GM12873 (cell line): ENCODE measurements around the gene ACAN.

Experiments used
- TF ChIP-seq, protein P1 (sequence below): IDR thresholded peaks from 2 replicates; pipeline ENCODE4 v1.5.1; 2012; ENCODE audit warnings: low read depth, mild to moderate bottlenecking, moderate library complexity, low read length, control low read depth; ENCODE audit not compliant: insufficient read depth; ENCODE audit errors: missing control alignments

ACAN gene

DNA sequence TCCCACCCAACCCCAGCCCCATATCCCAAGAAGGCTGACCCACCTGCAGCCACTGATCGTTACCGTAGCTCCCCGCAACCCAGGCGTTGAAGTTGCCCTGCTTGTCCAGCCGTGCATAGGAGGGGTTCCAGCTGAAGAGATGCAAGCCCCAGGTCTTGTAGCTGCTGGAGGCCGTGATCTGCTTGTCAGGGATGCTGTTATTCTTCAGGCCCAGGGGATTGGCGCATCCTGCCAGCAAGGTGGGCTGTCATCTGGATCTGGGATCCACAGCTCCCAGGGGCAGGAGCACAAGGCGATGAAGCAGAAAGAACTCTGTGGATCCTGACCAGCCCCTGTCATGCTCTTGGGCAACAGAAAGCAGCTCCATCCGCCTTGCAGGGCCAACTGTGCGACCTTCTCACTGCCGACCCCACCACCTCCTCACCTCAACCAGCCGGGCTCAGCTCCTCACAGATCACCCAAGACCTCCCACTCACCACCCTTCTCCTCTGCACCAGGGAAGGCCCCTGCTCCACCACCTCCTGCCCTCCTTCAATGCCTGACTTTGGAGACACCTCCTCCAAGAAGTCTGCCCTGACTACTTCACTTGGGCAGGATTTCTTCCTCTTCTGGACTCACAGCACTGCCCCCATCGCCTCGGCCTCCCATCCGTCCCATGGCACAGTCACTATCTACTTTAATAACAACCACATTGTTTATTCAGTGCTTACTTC lies 98.4 kb downstream of the ACAN start:
- TF ChIP-seq, protein P1, sequence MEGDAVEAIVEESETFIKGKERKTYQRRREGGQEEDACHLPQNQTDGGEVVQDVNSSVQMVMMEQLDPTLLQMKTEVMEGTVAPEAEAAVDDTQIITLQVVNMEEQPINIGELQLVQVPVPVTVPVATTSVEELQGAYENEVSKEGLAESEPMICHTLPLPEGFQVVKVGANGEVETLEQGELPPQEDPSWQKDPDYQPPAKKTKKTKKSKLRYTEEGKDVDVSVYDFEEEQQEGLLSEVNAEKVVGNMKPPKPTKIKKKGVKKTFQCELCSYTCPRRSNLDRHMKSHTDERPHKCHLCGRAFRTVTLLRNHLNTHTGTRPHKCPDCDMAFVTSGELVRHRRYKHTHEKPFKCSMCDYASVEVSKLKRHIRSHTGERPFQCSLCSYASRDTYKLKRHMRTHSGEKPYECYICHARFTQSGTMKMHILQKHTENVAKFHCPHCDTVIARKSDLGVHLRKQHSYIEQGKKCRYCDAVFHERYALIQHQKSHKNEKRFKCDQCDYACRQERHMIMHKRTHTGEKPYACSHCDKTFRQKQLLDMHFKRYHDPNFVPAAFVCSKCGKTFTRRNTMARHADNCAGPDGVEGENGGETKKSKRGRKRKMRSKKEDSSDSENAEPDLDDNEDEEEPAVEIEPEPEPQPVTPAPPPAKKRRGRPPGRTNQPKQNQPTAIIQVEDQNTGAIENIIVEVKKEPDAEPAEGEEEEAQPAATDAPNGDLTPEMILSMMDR = no peak

DNA sequence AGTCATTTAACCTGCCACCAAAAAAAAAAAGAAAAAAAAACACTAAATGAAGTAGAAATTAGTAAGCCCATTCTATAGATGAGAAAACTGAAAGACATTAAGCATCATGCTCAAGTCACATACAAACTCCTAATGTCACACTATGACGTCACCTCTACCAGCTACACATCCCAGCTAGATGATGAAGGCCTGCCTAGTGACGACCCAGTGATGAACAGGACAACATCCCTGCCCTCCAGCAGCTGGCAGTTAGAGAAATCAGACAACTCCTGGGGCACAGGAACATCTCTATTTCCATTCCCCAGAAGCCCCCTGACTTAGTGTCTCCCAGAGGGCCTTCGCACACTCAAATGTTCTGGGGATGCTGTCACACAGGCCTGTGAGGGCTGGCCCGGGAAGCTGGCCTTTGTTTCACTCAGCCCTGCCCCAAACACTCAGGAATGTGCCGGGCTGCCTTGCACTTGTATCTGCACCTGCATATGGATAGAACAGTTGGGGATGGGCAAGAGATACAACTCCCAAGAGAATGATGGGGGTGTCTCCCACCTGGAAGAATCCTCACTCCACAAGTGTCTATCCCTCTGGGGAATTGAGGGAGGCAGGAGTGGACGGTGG lies 99.1 kb downstream of the ACAN start:
- TF ChIP-seq, protein P1 = no peak

DNA sequence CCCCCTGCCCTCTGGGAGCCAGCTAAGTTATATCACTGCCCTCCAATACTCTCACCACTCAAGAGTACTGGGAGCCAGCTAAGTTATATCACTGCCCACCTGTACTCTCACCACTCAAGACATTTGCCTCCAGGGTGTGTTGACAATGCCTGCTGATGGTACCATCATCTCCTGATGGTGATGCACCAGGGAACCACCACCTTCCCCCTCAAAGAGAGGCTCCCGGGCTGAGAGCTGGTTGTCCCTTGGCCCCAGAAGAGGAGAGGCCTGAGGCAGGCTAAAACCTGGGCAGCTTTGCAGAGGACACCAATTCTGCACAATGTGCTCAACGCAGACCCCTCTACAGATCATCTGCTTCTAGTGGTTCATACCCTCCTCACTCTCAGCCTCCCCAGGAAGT lies 99.6 kb downstream of the ACAN start:
- TF ChIP-seq, protein P1 = no peak

DNA sequence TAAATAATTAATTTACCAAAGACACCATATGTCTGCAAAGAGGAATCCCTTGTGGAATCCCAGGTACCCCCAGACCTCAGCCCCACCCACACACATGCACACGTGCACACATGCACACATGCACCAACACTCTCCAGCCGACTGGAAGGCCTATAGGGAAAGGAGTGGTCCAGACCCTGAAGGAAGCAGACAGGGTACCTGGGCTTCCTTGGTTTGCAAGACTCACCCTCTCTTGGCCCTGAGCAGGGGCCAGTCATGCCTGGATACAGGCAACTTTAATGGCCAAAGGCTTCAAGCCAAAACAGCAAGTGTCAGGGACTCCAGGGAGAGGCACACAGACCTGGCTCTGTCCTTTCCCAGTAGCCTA lies 101.0 kb downstream of the ACAN start:
- TF ChIP-seq, protein P1 = no peak

DNA sequence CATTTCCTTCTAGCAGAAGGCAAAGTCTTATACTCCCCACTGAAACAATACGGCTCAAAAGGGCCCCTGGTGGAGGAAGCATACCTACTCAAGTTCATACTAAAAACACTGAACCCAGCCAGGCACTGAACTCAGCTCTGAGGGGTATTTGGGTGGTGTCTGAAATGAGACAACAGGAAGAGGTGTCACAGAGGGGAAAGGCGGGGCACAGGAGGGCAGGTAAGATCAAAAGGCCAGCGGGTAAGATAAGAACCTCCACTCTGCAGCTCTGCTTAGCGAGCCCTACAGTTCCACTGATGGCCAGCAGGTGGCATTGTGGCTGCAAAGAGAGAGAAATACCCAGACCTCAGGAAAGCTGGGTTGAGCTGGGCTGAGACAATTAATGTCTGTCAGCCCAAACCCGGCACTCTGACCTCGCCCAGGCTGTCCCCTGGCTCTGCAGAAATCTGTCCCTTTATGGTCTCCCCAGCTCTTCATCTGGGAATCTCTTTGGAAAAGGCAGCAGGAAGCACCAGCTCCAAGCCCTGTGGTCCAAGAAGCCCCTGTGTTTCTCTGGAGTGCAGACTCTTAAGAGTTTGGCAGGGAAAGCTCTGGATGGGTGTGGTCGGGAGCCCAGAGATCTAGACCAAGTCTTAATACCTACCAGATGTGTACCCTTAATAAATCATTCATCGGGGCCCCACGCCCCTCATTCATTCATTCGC lies 101.5 kb downstream of the ACAN start:
- TF ChIP-seq, protein P1 = peak; percentile 99

DNA sequence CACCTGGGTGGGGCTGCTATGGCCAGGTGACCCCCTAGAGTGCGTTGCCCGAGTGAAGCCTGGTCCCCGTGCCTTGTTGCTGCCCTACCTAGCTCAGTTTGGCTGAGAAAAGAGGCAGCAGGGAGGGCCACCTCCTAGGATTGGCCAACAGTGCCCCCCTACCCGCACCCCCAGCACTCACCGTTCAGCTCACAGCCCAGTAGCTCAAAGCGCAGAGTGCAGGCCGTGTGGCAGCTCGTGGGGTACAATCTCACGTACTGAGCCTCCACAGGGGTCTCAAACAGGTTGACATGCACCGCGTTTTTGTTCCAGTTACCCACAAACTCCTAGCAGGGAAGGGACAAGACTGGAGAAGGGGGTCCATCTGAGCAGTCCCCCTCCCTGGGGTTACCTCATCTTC lies 102.3 kb downstream of the ACAN start:
- TF ChIP-seq, protein P1 = no peak

DNA sequence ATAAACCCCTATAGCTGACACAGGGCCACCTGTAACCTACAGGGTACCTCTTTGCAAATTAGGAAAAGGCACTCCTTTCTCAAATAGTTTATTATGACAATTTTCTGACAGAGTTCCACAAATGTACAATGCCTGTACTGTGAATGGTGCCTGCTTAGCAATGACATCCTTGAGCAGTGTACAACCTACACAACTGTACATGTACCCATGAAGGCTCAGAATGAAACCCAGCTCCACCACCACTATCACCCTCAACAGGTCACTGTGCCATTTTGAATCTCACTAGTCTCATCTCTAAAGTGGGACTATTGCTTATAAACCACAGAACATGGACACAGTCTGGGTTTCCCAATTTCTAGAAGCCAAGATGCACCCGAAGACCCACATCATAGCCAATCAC lies 102.9 kb downstream of the ACAN start:
- TF ChIP-seq, protein P1 = no peak
